ENCODE measurements around the gene ACER1.
"Not testable (repeated sequence)": the region's sequence is repeated elsewhere in the genome, so short reads cannot be mapped to it uniquely, and the experiment has no call there.

The ACER1 gene

GRCh38 chr19:6286676-6287075 lies 46.7 kb downstream of the ACER1 start:
- DNase-seq, result no peak

GRCh38 chr19:6282393-6282792 lies 51.0 kb downstream of the ACER1 start:
- not testable (repeated sequence) for DNase-seq

- DNase-seq, result peak; percentile 98
Observed at GRCh38 chr19:6279931-6280591, 53.4 kb downstream of the ACER1 start, which contains the start of gene MLLT1. Gene MLLT1, minus strand, starts transcription at chr19:6279975. Its CDS starts 191 bp downstream, at chr19:6279784.

- no peak for DNase-seq
Observed at GRCh38 chr19:6279620-6279930, 53.8 kb downstream of the ACER1 start.

- DNase-seq, result no peak
Observed at GRCh38 chr19:6278740-6279619, 54.4 kb downstream of the ACER1 start.

GRCh38 chr19:6278051-6278450 lies 55.4 kb downstream of the ACER1 start:
- DNase-seq, result no peak

GRCh38 chr19:6276447-6276846 lies 57.0 kb downstream of the ACER1 start:
- DNase-seq, result no peak

GRCh38 chr19:6275170-6275744 lies 58.2 kb downstream of the ACER1 start:
- DNase-seq, result no peak

- DNase-seq, result no peak
Observed at GRCh38 chr19:6274756-6275155, 58.7 kb downstream of the ACER1 start.

- DNase-seq, result no peak
Observed at GRCh38 chr19:6273701-6274601, 59.5 kb downstream of the ACER1 start.

- DNase-seq, result no peak
Observed at GRCh38 chr19:6272913-6273600, 60.4 kb downstream of the ACER1 start.

GRCh38 chr19:6272411-6272791 lies 61.0 kb downstream of the ACER1 start:
- no peak for DNase-seq

- DNase-seq, result no peak
Observed at GRCh38 chr19:6271721-6272410, 61.5 kb downstream of the ACER1 start.

- DNase-seq, result no peak
Observed at GRCh38 chr19:6271251-6271650, 62.2 kb downstream of the ACER1 start.

GRCh38 chr19:6270822-6271221 lies 62.6 kb downstream of the ACER1 start:
- no peak for DNase-seq

- DNase-seq, result no peak
Observed at GRCh38 chr19:6270076-6270745, 63.2 kb downstream of the ACER1 start.

GRCh38 chr19:6269101-6269886 lies 64.1 kb downstream of the ACER1 start:
- DNase-seq, result no peak

- no peak for DNase-seq
Observed at GRCh38 chr19:6268382-6268771, 65.0 kb downstream of the ACER1 start.

- DNase-seq, result no peak
Observed at GRCh38 chr19:6267552-6268381, 65.6 kb downstream of the ACER1 start.
